Inferior parietal cortex (tissue), 1 donor: ENCODE results near the gene CDK15.

Experiments used
- DNase-seq: peaks from one replicate; pipeline ENCODE4 v3.0.0-alpha.2; 2016; ENCODE audit errors: extremely low spot score

CDK15 gene

DNA sequence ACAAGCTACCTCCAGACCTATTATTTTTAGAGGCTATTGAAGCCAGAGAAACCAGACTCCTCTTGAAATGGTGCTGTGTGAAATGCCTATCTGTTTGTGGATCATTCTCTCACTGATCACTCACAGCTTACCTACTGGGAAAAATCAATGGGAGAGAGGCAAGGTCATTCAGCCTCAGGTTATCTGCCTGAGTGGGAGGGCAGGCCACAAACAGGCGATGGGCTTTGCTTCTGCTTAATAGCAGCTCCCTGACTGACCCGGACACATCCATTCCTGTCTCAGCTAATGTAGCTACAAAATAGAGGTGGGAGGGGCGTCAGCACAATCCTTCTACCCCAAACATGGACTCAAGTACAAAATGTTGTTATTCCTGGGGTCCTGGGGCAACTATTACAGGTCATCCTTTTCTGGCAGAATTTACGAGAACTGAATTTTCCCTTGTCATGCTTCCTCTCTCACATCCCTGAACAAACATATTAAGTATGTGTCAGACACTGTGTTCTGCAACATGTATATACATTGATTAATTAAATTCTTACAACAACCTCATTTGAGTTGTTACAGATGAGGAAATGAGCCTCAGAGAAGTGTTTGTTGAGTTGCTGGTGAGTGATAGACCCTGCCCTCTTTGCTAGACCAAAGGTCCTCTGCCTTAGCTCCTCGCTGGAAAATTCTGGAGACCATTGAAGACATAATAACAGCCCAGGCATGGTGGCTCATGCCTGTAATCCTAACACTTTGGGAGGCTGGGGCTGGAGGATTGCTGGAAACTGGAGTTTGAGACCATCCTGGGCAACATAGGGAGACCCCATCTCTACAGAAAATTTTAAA is 60.5 kb downstream of the CDK15 start:
- no peak for DNase-seq

DNA sequence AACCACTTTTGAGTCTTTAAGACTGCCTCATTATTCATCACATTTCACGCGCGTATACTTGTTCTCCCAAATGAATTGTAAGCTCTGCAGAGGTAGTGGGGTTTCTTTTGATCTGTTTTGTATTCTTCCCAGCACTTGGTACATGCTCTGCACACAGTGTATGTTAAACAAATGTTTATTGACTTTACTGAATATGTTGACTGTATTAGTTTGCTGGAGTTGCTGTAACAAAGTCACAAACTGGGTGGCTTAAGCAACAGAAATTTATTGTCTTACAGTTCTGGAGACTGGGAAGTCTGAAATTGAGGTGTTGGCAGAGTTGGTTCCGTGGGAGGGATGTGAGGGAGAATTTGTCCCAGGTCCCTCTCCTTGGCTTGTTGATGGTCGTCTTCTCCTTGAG is 65.1 kb downstream of the CDK15 start:
- no peak for DNase-seq

- DNase-seq, result no peak
Measured at GRCh38 chr2:201872591-201872990, 66.3 kb downstream of the CDK15 start.

- no peak for DNase-seq
Measured at GRCh38 chr2:201879996-201880395, 73.7 kb downstream of the CDK15 start.

- no peak for DNase-seq
Measured at GRCh38 chr2:201880579-201880978, 74.2 kb downstream of the CDK15 start.

DNA sequence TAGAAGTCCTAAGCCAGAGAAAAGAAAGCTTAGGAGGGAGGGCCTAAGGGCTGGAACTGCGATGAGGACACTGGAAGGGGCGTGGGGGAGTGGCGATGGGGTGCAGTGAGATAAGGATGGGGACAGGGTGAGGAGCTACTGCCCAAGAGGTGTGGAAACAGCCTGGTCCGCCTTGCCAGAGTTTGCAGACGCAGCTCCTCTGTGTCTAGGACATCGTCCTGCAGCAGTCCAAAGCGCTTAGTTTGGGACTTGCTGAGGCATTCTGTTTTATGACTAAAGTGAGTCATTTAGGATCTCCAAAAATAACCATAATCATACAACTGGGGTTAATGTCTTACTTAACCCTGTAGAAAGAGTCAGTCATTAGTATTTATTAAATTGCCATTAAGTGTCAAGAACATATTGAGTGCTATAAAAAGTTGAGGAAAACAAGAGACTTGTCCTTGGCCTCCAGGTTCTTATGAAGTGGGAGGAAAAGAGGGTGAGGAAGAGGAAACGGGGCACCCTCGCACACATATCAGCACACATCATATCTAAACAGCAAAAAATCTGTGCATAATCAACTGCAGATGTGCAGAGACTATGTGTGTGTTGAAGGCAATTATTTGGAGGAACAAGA is 74.8 kb downstream of the CDK15 start:
- DNase-seq, result no peak

DNA sequence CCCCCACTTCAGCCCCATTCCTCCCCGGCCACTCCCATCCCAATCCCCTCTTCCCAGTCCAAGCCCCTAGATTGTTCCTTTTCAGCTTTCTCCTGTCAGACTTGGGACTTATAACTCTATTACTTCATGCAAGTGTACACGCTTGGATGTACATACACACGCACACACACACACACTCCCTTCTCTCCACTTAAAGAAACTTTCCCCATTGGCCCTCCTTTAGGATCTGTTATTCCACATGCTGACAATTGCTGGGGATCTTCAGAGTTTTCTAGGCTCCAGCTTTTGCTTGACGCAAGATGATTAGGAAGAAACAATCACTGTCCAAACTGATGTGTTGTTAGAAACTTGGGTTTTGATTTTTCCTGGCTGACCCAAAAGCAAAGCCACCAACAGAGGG is 75.4 kb downstream of the CDK15 start:
- no peak for DNase-seq

DNA sequence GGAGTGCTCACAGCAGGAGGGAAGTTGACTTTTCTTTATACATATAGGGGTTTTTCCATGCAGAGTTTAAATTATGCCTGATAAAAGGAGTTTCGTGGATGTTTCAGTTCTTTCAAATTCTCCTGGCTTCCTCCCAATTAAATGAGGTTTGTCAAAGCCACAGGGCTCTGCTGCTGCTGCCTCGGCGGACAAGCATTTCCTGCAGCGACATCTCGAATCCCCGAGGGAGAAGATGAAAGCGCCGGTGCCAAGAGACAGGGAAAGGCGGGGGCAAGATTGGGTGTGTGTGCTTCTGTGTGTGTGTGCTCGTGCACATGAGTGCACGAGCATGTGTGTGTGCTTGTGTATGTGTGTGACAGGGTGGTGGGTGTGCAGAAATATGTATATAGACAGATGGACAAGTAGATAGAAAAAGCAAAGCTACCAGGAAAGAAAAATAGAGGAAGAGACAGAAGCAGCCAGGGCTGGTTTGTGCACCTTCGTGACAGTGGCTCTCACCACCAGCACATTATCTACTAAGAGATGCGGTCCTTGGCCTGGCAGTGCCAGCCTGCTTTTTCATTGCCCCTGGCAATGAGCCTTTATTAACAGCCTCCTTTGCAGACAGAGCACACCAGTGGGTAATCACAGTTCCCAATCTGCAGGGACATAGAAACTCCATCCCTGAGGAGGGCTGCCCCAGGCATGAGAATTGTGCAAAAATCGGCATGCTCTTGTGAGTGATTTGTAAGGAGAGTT is 76.2 kb downstream of the CDK15 start:
- no peak for DNase-seq

DNA sequence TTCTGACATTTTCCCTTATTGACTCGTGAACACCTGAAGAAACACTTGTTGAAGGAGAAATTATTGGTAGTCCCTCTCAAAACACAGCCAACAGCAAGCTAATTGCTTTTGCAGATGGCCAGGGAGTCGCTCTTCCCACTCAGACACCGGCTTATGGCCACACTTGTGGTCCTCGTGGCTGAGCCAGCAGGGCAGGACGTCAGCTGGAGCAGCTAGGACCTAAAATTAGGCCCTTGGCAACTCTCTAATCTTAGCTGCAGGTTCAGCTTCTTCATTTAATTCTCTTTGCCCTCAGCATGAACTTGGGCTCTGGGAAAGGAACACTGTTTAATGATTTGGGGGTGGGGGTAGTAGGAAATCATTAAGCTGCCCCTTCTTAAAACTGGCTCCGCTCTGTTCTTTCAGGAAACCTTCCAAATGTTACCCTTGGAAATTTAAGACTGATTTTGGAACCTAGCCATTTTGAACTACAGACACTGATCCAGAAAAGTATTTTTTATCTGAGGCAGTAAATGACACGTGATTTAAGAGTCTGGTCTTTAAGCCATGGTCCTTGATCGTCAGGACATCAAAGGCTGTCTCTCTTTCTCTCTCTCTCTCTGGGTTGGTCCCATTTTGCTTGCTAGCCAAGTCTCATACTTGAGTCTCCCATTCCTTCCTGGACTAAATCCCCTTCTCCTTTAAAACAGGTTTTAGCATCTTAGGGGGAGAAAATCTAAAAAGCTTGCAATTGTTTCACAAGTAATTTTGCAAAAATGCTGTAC is 77.5 kb downstream of the CDK15 start:
- no peak for DNase-seq

- DNase-seq, result no peak
Measured at GRCh38 chr2:201886504-201886903, 80.2 kb downstream of the CDK15 start.

DNA sequence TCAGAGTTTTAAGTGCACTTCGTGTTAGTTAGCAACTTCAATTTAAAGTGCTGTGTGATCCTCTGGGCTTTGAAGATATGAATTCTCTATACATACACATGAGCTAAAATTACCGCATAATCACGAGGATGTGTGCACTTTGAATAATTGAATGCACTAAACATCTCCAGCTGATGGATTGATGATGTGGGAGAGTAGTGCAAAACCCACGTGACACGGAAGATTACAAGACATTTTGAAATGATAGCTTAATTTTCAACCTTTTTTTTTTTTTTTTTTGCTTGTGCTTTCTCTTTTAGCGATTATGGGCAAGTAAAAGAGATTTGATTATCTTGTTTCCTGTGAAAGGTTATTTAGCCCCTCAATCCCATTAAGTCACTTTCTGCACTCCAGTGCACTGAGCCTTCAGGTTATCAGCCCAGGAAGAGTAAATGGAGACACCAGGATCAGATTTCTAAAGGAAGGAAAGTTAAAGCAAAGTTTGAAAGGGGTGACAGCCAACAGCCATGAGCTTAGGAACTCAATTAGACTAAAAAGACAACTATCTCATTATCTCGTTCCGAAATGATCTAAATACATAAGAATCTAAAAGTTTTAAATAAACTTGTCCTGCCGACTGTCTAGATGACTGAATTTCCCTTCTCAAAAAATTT is 81.6 kb downstream of the CDK15 start:
- no peak for DNase-seq

GRCh38 chr2:201888426-201888800 is 82.1 kb downstream of the CDK15 start:
- no peak for DNase-seq

GRCh38 chr2:201890453-201890852 is 84.1 kb downstream of the CDK15 start:
- DNase-seq, result no peak

DNA sequence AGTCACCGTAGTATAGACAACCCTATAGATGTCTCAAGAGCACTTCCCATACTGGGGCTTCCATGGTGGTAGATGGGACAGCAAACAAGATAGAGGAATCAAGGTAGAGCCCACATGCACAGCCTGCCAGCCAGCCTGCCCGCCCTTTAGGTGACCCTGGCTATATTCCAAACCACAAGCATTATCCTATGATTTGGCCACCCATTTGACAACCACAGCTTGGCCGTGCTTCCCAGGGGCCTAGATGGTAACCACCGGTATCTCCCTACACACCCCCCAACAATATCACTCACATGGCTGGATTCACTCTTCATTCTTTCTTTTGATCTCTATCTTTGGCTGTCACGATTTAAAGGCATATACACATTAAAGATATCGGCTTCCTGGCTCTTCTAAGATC is 85.3 kb downstream of the CDK15 start:
- DNase-seq, result no peak

DNA sequence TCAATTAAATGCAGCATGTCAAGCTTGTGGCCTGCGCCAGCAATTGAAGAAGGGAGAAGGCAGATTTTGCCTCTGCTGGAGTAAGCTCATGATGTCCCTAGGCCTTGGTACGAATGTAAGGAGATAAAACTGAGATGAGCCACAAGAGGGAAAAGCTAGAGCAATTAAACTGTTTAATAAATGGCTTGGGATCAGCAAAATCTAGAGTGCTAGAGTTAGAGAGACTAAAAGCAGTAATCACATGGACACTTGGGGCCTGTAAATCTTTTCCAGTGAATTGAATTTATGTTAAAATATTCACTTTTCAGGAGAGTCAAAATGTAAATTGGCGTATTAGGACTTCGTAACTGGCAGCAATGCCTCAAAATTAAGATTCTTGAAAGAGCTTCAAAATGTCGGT is 86.2 kb downstream of the CDK15 start:
- DNase-seq, result no peak

DNA sequence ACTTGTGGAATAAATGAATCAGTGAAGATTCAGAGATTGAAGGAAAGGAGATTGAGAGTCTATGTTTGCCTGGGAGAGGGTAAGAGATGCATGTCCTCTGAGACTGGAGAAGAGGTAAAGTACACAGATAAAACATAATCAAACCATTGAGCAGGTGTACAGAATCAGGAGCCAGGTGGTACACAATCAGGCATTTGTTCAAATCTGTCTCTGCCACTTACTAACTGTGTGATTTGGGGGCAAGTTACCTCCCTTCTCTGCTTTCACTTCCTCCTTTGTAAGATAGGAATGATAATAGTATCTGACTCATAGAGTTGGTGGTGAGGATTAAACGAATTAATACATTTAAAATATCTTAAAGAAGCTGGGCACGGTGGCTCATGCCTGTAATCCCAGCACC is 94.0 kb downstream of the CDK15 start:
- no peak for DNase-seq

GRCh38 chr2:201901786-201902185 is 95.4 kb downstream of the CDK15 start:
- no peak for DNase-seq

GRCh38 chr2:201904538-201905420 is 98.4 kb downstream of the CDK15 start:
- no peak for DNase-seq

- no peak for DNase-seq
Measured at GRCh38 chr2:201906777-201907562, 100.6 kb downstream of the CDK15 start.

- DNase-seq, result no peak
Measured at GRCh38 chr2:201907563-201907881, 101.2 kb downstream of the CDK15 start.
